Jurkat, Clone E6-1 (cell line): Measurements from ENCODE around the gene SLC23A2.

Experiments used
- DNase-seq: peaks from one replicate; pipeline ENCODE4 v3.0.0-alpha.2; 2011; ENCODE audit warnings: low read depth, low spot score
- H3K4me3 ChIP-seq: 2 replicates; pipeline ENCODE4 v1.5.1; 2011; ENCODE audit warnings: mild to moderate bottlenecking, low read length, control low read depth, moderate library complexity

The SLC23A2 gene

DNA sequence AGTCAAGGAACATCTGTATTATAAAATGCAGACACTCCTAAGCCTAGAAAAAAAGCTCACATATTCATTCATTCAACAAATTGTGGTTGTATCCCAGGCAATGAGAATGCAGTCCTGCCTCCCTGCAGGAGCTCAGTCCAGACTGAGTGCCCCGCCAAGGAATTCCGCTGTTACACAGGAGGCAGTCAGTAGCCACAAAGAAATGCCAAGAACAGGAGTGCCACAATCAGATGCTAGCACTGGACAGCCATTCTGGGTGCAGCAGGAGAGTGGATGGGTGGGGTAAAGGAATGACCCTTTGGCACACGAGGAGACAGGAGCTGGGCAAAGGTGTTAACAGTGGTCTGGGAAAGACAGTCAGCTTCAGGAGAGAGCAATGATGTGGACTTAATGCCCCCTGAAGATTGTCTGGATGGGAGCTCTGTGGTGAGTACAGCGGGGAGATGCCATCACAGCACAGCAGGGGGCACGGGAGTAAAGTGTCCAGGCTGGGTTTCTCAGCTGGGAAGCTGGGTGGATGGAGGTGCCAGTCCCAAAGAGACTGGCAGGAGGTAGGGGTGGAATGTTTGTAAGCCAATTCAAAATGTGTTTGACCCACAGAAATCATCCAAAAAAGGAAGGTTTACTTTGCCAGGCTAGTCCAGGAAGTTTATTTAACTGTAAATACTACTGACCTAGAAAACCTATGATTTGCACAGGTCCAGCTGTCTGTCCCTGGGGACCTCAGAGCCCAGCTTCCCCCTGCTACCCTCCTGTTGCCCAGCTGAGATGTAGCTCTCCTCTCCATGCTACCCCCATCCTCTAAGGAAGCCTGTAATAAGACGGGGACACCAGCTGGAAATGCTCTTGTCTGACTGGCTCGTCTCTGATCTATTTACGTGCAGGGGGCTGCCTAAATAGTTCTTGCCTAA lies 84.1 kb downstream of the SLC23A2 start:
- H3K4me3 ChIP-seq = no peak overlapping the region
- no peak for DNase-seq

DNA sequence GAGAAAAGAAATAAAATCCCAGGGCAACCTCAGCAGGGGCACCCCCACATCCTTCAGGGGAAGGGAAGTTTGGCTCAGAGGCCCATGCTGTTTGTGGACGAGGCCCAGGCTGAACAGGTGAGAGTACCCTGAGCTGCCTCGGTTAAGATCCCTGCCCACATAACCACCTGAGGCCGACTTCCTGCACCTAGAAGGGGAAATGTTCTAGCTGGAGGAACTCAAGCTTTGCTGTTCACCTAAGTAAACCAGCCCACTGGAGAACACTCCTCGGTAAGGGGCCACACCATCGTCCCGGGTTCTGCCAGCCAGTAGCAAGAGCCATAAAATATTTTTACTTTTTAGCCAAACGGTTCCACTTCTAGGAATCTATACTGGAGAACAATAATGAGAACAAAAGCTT lies 88.2 kb downstream of the SLC23A2 start:
- no peak overlapping the region for H3K4me3 ChIP-seq
- DNase-seq = peak; percentile 10

DNA sequence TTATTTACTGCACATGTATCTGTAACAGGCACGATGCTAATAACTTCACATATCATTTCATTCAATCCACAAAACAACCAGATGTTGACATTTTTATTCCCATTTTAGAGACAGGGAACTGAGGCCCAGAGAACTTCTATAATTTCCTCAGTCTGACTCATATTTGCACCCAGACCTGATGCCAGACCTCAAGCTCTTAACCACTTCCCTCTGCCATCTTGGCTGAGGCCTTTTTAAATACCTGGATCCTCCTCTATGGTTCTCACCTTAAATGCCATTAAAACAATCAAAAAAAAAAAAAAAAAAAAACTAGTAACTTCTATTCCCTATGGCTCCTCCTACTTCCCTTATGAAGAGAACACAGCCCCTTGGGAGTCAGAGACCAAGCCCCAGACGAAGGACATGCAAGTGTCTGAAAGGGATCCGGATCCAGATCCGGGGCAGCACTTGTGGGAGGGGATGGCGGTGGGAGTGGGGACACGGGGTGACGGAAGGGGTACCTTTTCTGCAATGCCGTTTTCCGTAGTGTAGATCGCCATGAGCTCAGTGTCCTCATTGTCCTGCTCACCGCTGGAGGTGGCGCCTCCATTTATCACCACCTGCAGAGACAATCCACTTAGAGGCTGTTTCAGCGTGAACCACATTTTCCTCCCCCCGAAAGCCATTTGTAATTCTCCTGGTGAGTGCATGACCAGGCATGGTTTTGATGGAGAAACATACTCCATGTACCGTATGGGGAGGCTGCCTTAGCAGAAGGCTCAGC lies 88.7 kb downstream of the SLC23A2 start:
- no peak overlapping the region for H3K4me3 ChIP-seq
- peak; percentile 16 for DNase-seq

DNA sequence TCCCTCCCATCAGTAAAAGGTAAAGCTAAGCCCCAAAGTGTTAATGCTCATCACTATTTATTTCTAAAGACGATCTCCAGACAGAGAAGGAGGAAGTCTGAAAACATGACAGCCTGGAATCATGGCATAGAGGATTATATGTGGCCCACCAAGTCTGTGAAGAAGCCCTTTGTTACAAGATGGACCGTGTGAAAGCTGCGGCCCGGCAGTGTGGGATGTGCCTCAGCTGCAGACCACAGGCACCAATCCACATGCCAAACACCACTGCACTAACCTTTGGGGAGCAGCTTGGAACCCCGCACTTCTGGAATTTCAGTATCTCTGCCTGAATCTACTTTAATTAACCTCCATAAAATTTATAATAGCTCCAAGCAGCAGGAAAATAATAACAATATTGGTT lies 90.4 kb downstream of the SLC23A2 start:
- no peak for DNase-seq
- no peak overlapping the region for H3K4me3 ChIP-seq

DNA sequence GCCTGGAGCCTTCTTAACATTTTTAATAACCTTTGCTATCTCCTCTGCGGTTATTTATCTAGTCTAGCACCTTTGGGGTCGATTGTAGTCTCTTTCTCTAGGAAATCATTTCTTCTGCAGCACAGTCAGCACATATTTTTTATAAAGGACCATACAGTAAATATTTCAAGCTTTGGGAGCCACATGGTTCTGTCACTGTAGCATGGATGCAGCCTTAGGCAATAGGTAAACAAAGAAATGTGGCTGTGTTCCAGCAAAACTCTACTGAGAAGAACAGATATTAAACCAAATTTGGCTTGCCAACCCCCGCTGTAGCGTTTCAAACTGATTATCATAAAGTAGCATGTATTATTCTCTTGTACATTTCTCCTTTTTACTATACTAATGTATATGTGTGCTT lies 95.7 kb downstream of the SLC23A2 start:
- H3K4me3 ChIP-seq = no peak overlapping the region
- no peak for DNase-seq

DNA sequence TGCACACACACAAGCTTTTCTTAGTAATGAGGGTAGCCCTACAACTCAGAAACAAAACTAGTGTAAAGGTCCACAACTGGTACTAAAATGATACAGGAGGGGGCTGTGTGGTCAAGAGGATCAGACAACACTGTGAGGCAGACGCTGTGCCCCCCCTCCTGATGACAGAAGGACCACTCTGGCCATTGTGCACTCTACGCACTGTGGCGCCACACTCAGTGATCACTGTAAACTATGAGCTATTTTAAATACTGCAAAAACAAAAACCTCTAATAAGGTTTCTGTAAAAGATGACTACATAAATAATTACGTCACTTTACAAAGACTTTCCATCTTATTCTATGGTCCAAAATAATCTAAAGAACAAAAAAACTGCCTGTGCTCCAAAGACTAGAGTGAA lies 96.1 kb downstream of the SLC23A2 start:
- DNase-seq = no peak
- no peak overlapping the region for H3K4me3 ChIP-seq

DNA sequence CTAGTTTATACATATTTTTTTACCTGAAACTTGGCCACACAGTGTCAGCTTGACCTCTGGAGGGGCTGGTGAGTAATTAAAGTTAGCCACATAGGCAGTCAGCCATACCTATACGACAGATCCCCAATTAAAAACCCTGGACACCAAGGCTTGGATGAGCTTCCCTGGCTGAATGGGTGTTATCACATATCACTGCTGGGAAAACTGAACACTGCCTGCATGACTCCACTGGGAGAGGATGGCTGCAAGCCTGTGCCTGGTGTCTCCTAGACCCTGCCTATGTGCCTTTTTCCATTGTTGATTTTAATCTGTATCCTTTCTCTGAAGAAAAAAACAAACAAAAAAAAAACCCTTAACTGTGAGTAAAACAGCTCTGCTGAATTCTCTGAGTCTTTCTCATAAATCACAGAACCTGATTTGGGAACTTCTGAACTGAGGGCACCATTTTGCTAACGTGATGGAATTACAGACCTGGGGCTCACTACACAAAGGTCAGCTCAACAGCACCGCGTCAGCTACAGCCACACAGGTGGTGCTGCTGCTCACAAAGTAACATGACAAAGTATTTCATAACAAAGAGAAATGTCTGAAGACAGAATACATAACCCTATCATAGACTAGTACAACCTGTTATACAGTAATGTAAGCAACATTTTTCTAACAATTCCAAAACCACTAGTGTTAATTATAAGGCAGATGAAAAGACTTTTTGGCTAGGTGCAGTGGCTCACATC lies 97.0 kb downstream of the SLC23A2 start:
- H3K4me3 ChIP-seq = no peak overlapping the region
- DNase-seq = no peak

DNA sequence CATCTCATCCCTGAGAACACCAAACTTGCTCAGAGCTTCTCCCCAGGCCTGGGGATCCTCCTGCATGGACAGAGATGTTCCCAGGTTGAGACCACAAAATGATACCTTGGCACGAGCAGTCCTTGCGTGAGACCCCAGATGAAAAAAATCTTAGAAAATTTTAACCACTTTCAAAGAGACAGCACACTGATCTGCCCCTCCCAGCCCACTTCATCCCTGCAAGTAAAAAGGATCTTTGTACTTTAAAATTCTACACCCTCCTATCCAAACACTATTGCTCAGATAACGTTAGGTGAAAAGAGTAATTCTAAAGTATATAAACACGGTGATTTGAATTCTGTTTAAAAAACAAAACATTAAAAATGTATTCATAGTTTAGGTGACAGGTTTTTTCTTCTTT lies 98.5 kb downstream of the SLC23A2 start:
- H3K4me3 ChIP-seq = no peak overlapping the region
- no peak for DNase-seq

DNA sequence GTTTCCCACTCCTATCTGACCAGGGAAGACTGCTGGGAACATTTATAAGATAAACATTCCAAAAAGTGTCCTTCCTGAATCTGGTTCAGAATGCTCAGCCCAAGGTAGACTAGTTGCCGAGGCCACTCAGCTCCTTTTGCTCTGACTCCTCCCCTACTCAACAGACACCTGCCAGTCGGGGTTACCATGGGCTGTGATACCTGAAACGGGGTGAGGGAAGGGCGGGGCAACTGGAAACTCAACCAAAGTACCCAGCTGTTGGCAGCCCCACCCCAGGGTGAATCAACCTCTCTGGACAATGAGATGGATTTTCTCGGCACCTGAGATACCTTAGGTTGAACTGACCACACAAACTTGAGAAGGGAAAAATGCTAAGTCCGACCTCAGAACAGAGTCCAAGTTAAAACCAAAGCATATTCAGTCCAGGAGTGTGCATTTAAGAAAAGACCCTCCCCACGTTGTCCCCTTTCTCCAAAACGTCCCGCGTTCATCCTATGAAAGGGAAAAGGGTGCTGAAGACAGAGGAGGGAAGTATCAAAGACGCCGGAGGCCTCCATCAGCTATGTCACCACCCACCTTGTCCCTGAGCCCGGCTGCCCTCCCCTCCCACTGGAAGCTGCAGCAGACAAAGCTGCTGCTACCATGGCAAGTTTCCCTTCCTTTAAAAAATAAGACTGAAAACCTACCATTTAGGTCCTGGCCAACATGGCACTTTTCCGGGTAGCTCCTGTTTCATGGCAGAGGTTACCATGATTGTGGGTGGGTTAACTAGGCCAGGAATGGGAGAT lies 100.1 kb downstream of the SLC23A2 start:
- no peak overlapping the region for H3K4me3 ChIP-seq
- no peak for DNase-seq

DNA sequence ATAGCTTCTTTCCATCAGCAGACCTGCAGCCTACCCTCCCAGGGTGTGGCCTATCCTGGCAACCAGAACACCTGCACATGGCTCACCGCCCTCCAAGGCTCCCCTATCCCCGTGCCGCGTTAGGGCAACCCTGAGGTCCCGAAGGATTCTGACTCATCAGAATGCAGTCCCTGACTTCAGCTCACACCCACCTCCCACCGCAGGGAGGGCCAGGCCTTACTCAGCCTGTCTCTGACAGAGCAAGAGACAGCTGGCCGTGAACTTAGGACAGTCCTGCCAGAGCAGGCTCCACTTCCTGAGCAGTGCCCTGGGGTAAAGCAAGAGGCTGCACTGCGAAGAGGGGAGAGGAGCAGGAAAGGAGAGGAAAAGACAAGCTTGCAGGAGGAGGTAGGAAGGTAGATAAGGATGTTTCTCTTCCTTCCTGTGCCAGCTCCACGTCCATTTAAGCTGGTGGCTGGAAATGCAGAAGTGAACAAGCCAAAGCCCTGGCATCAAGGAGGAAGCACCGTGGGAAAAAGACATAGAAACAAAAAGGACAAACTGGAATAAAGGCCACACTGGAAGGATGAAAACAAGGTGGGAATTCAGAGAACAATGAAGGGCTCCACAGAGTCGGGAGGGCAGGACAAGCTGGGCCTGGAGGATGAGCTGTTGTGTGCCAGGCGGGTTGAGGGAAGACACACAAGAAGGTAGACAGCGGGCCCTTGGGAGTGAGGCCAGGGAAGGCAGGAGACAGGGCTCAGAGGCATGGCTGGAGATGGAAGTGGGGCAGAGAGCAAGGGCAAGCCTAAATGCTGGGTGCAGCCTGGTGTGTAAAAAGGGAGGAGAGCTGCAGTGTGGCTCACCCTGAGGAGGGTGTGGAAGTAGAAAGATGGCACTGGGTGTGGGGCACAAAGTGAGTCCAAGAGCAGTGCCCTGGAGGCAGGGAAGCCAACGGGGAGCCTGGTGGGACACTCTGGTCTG lies 102.7 kb downstream of the SLC23A2 start:
- DNase-seq = no peak

DNA sequence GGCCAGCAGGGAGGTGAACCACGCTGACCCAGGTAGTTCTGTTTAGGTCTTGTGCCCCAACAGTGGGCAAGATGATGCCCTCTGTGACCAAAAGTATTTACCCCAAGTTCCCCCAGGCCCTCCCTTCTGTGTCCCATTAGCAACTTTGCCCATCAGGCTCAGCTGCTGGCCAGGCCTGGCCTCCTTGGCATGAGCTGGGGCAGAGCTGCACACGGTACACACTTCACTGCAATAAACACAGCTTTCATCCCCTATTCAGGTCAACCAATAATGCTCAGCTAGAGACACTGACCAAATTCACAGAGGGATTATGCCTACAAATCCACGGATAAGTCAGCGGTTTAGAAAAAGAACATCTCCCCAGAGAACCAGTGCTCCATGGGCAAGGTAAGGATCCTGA lies 103.7 kb downstream of the SLC23A2 start:
- H3K4me3 ChIP-seq = no peak overlapping the region
- DNase-seq = no peak

More for the DNA sequence above, 102.7 kb downstream of the SLC23A2 start:
- no peak overlapping the region for H3K4me3 ChIP-seq

DNA sequence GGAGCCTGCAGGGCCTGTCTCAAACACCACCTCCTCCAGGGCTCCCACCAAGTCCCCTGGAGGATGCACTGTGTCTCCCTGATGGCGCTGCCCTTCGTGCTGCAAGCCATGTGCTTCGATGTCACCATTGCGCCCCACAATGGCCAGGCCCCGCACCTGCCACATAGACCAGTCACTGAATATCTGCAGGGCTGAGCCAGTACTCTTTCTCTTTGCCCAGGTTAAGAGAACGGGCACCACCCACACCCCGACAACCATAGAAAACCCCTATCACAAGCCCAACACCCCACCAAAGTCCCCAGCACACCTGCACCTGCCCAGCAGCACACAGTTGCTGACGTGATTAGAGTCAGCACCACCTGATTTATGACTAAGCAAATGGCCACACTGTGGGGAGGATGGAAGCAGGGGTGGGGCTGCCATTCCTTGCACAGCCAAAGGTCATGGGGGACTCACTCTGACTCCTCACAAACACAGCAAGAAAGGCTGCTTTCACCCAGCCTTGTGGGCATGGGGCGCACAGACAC lies 104.3 kb downstream of the SLC23A2 start:
- DNase-seq = no peak
- no peak overlapping the region for H3K4me3 ChIP-seq

DNA sequence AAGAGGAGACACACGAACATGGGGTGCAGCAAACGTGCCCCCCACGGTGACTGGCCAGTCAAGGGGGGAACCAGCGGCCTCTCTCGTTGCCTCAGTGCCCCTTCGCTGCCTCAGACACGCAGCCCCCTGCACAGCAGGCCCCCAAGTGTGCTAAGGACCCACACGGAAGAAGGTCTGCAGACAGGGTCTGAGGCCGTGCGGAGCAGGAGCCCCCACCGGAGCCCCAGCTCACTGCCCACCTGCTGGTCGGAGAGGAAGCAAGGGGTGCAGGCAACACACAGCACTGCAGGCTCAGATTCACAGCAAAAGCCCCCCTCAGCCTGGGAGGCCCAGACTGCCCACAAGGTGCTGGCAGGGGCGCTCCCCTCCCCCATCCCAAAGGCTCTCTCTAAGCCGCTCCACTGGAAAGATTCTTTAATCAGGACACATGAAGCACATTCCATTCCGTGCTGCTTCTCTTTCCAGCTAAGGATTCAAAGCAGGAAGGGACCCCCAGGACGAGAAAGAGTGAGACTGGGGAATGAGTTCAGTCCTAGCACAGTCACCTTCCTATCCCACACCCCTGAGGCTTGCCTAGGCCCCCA lies 105.1 kb downstream of the SLC23A2 start:
- DNase-seq = no peak
- no peak overlapping the region for H3K4me3 ChIP-seq

DNA sequence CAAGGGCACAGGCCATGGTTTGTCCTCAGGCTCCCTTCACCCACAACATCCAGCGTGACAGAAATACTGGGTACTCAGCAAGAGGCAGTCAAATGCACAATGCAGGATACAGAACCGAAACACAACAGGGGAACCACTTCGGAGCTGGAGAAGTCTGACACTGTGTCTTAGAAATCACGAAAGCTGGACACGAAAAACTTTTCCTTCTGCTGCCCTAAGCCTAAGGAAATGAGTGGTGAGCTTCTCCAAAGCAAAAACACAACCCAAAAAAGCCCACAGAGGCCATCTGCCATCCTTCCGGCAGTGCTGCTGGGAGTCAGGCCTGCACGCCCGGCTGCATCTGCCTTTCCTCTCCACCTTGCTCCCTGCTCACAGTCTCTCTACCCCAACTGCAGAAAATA lies 106.3 kb downstream of the SLC23A2 start:
- DNase-seq = no peak
- H3K4me3 ChIP-seq = no peak overlapping the region

DNA sequence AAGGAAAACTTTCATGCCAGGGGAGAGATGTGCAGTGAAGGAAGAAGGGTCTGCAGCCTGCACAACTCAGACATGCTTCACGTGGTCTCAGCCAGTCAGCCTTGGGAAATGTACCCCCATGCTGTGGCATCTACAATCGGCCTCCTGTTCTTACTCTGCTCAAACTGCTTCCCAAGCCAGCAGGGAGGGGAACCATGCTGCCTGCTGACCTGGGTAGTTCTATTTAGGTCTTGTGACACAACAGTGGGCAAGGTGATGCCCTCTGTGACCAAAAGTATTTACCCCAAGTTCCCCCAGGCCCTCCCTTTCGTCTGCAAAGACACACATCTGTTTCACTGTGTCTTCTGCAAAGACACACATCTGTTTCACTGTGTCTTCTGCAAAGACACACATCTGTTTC lies 106.9 kb downstream of the SLC23A2 start:
- DNase-seq = no peak

DNA sequence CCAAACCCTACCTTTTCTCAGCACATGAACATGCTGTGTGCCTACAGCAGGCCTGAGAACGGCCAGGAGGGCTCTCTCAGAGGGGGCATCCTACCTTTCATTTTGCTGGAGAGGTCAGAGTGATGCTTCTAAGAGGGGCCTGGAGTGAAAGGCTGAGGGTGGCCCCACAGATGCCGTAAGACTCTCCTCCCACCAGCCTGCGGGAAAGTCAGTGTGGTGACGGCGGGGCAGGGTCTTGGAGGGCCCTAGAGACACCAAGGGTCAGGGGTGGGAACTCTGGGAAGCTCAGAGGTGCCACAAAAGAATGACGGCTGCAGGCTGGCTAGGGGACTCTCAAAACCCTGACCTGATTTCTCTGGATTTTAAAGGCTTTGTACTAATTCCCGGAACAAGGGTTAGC lies 107.6 kb downstream of the SLC23A2 start:
- H3K4me3 ChIP-seq = no peak overlapping the region
- DNase-seq = no peak

More for the DNA sequence above, 106.9 kb downstream of the SLC23A2 start:
- H3K4me3 ChIP-seq = no peak overlapping the region

DNA sequence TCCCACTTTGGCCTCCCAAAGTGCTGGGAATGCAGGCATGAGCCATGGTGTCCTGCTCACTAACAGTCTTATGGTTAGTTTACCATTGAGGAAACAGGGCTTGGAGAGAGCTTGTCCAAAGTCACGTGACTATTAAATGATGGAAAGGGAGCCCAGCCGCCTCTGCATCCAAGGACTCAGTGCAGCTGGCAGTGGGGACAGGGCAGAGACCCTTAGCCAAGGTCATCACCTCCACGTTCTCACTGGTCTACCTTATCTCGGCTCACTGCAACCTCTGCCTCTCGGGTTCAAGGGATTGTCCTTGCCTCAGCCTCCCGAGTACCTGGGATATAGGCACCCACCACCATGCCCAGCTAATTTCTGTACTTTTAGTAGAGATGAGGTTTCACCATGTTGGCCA lies 109.3 kb downstream of the SLC23A2 start:
- no peak for DNase-seq
- H3K4me3 ChIP-seq = no peak overlapping the region
